Sigmoid colon (tissue), 4 donors: Measurements from ENCODE around the gene GP5.

ENCODE experiments used
- EP300 ChIP-seq, 4 donors: sonication (generic); formaldehyde crosslinking; IDR thresholded peaks; one replicate each; pipeline ENCODE4 v1.6.1; 2017; ENCODE audit warnings: antibody characterized with exemption in 4 of 4
- POLR2A ChIP-seq, 2 donors: fragments of 450-650 bp; IDR thresholded peaks; one replicate each; pipeline ENCODE4 v1.6.1; 2016; ENCODE audit warnings: antibody characterized with exemption in 2 of 2, mild to moderate bottlenecking in 2 of 2, moderate library complexity in 2 of 2
- POLR2AphosphoS5 ChIP-seq, 4 donors: sonication (generic); formaldehyde crosslinking; IDR thresholded peaks; one replicate each; pipeline ENCODE4 v1.6.1; 2017; ENCODE audit warnings: antibody characterized with exemption in 4 of 4
- TF ChIP-seq, protein P1 (sequence below), 4 experiments: fragments of 450-650 bp in 3 of 4; fragments of 200-600 bp in 1 of 4; IDR thresholded peaks; one replicate each; pipeline ENCODE4 v1.5.1; 2016 to 2019; ENCODE audit warnings: antibody characterized with exemption in 4 of 4, mild to moderate bottlenecking in 3 of 4, moderate library complexity in 2 of 4

DNA sequence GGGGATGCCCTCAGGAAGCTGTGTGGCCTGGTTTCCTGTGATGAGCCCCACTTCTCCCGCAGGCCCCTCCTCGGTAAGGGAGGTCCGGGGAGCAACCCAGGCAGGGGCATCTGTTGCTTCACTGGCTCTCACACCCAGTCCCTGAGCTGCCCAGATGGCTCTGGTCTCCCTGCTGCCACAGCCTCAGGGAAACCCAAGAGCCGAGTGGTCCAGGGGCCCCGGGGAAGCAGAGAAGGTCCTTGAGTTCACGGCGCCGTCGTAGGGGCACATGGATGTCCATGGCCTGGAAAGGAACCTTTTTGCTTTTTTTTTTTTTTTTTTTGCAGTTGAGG is 16.2 kb downstream of the GP5 start:
- TF ChIP-seq, protein P1, sequence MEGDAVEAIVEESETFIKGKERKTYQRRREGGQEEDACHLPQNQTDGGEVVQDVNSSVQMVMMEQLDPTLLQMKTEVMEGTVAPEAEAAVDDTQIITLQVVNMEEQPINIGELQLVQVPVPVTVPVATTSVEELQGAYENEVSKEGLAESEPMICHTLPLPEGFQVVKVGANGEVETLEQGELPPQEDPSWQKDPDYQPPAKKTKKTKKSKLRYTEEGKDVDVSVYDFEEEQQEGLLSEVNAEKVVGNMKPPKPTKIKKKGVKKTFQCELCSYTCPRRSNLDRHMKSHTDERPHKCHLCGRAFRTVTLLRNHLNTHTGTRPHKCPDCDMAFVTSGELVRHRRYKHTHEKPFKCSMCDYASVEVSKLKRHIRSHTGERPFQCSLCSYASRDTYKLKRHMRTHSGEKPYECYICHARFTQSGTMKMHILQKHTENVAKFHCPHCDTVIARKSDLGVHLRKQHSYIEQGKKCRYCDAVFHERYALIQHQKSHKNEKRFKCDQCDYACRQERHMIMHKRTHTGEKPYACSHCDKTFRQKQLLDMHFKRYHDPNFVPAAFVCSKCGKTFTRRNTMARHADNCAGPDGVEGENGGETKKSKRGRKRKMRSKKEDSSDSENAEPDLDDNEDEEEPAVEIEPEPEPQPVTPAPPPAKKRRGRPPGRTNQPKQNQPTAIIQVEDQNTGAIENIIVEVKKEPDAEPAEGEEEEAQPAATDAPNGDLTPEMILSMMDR (IDR thresholded peaks at IDR 0.05), result no peak
- TF ChIP-seq POLR2AphosphoS5 (IDR thresholded peaks at IDR 0.05) (no peak), POLR2A (IDR thresholded peaks at IDR 0.05) (no peak), EP300 (IDR thresholded peaks at IDR 0.05) (no peak)
